GM12872 (cell line): ENCODE data around the gene WSB2.
A peak's percentile ranks its signal among the peaks of the same experiment; 100 is the strongest.

Experiments used
- TF ChIP-seq, protein P1 (sequence below): IDR thresholded peaks from 3 replicates; pipeline ENCODE4 v1.5.1; 2011; ENCODE audit warnings: low read depth, mild to moderate bottlenecking, low read length, moderate library complexity; ENCODE audit not compliant: insufficient read depth

The WSB2 gene

DNA sequence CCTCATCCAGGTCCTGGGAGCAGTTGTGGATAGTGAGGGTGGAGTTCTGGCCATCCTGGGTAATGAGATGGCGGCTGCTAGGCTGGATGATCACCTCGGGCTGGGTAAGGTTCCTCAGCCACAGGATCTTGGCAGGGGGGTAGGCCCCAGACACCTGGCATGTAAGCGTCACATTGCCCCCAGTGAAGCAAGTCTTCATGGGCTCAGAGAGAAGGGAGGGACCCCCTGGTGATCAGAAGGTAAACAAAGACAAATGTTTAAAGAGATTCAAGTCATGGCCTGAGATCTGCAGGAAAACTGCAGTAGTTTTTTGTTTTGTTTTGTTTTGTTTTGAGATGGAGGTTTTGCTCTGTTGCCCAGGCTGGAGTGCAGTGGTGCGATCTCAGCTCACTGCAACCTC lies 12.8 kb upstream of the WSB2 start:
- TF ChIP-seq, protein P1, sequence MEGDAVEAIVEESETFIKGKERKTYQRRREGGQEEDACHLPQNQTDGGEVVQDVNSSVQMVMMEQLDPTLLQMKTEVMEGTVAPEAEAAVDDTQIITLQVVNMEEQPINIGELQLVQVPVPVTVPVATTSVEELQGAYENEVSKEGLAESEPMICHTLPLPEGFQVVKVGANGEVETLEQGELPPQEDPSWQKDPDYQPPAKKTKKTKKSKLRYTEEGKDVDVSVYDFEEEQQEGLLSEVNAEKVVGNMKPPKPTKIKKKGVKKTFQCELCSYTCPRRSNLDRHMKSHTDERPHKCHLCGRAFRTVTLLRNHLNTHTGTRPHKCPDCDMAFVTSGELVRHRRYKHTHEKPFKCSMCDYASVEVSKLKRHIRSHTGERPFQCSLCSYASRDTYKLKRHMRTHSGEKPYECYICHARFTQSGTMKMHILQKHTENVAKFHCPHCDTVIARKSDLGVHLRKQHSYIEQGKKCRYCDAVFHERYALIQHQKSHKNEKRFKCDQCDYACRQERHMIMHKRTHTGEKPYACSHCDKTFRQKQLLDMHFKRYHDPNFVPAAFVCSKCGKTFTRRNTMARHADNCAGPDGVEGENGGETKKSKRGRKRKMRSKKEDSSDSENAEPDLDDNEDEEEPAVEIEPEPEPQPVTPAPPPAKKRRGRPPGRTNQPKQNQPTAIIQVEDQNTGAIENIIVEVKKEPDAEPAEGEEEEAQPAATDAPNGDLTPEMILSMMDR: no peak

DNA sequence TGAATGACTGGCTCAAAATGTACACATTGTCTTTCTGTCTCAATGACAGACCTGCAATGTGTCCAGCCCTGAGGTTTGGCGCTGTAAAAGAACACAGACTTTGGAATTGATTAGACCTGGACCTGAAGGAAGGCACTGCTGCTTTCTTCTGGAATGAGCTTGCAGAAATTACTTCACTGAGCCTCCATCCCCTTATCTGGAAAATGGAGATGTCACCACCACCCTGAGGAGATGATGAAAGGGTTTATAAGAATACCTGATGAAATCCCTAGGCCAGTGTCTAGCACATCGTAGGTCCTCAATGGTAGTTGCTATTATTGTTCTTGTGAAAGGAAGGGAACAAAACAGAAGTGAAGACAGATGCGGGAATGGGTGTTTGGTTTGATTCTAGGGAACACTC lies 9.7 kb upstream of the WSB2 start:
- TF ChIP-seq, protein P1: no peak

- TF ChIP-seq, protein P1: no peak
These were observed 7.5 kb upstream of the WSB2 start for GRCh38 chr12:118068445-118068844.

DNA sequence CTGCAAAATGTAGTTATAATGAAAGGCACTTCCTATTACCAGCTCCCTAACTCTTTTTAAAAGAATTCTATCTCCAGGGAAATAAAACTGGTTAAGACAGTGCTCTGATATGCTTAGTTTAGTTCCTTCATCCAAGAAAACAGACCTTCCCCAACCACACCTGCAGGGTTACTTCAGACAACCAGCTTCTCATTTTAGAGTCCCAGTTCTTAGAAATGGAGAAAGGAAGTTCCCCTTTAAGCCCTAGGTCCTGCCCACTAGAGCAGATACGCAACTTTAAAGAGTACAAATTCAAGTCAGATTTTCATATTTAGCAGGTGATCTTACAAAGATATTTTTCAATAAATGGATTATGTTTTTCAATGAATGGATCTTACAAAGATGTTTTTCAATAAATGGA lies 4.4 kb upstream of the WSB2 start:
- TF ChIP-seq, protein P1: no peak

DNA sequence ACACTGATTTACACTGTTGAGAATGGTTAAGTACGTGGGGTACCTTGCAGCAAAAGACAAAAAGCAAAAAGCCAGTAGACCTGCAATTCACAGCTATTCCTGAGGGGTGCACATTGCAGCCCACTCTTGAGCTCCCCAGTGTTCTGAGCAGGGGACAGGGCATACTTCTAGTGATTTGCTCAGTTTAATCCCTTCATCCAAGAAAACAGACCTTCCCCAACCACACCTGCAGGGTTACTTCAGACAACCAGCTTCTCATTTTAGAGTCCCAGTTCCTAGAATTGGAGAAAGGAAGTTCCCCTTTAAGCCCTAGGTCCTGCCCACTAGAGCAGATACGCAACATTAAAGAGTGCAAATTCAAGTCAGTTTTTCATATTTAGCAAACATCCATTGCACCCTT lies 3.6 kb upstream of the WSB2 start:
- TF ChIP-seq, protein P1: peak; percentile 61

GRCh38 chr12:118063576-118064391 lies 2.8 kb upstream of the WSB2 start:
- TF ChIP-seq, protein P1: no peak

GRCh38 chr12:118061873-118062843 lies 1.2 kb upstream of the WSB2 start:
- TF ChIP-seq, protein P1: no peak
